GM18873 (cell line): ENCODE measurements around the gene CCNY.

Source experiments
- ATAC-seq: cut with Tn5 transposase; IDR thresholded peaks from one replicate; pipeline ENCODE4 v1.9.1; 2021; ENCODE audit warnings: mild to moderate bottlenecking, moderate library complexity, moderate number of reproducible peaks; ENCODE audit not compliant: unreplicated experiment, low FRiP score

The CCNY gene

GRCh38 chr10:35542303-35542702 lies 206.0 kb downstream of the CCNY start:
- no peak for ATAC-seq

GRCh38 chr10:35545079-35545657 lies 208.9 kb downstream of the CCNY start:
- ATAC-seq = no peak

GRCh38 chr10:35545878-35546590 lies 209.7 kb downstream of the CCNY start:
- no peak for ATAC-seq

- no peak for ATAC-seq
Measured at GRCh38 chr10:35546824-35547225, 210.5 kb downstream of the CCNY start.

- ATAC-seq = no peak
Measured at GRCh38 chr10:35552650-35553342, 216.5 kb downstream of the CCNY start.

- no peak for ATAC-seq
Measured at GRCh38 chr10:35554036-35554435, 217.7 kb downstream of the CCNY start.

GRCh38 chr10:35554461-35555056 lies 218.2 kb downstream of the CCNY start:
- no peak for ATAC-seq

GRCh38 chr10:35555962-35556930 lies 219.9 kb downstream of the CCNY start:
- ATAC-seq = no peak

- ATAC-seq = no peak
Measured at GRCh38 chr10:35558276-35558675, 222.0 kb downstream of the CCNY start.

GRCh38 chr10:35559416-35559815 lies 223.1 kb downstream of the CCNY start:
- no peak for ATAC-seq

- ATAC-seq = no peak
Measured at GRCh38 chr10:35561715-35562114, 225.4 kb downstream of the CCNY start.

GRCh38 chr10:35562427-35562826 lies 226.1 kb downstream of the CCNY start:
- no peak for ATAC-seq

GRCh38 chr10:35563261-35563891 lies 227.1 kb downstream of the CCNY start:
- ATAC-seq = no peak

GRCh38 chr10:35564341-35564968 lies 228.1 kb downstream of the CCNY start:
- ATAC-seq = no peak

GRCh38 chr10:35565602-35566081 lies 229.3 kb downstream of the CCNY start:
- ATAC-seq = no peak

GRCh38 chr10:35567951-35568350 lies 231.6 kb downstream of the CCNY start:
- no peak for ATAC-seq

- ATAC-seq = no peak
Measured at GRCh38 chr10:35568483-35569015, 232.2 kb downstream of the CCNY start.

- no peak for ATAC-seq
Measured at GRCh38 chr10:35569111-35569707, 232.9 kb downstream of the CCNY start.
